Measurements from ENCODE around the gene KPNA2. TPM values are rescaled to one million over a fixed set of nuclear protein-coding genes. Genes with fewer than 3 reads are reported as not detected.

KPNA2 gene
- polyA plus RNA-seq, 3 donors: 23.2 to 36.1 (median 23.2) TPM

DNA sequence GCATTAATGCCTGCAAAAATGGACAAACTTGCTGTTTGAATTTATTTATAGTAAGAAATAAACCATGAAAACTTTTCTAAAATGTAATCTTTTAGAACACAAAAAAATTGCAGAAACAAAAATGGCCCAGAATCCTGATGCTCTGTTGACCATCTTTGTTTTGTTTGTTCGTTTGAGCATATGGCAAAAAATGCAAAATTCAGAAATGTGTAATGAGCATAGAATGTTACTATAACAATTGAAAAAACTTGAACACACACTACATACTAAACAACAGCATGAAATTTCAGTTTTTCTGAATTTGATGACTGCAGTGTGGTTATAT, 1.1 kb upstream of the KPNA2 start:
- H3K4me3 ChIP-seq (replicated peaks in 1 of 3; ENCODE audit: low read depth in 2 of 3, low read length in 3 of 3): no peak overlapping the region
- peaks cover 16 to 24% of the 10 kb centered on the region in 2 donors for H3K4me1 ChIP-seq (ENCODE audit: control insufficient read depth in 1 of 2, insufficient read depth in 2 of 2, low read length in 2 of 2)
- no peak overlapping the region for H3K27ac ChIP-seq (ENCODE audit: low read depth in 1 of 2, low read length in 2 of 2)
- peaks cover 10 to 16% of the 10 kb centered on the region in 2 donors for H3K36me3 ChIP-seq (replicated peaks in 1 of 2; ENCODE audit: control insufficient read depth in 1 of 2, insufficient read depth in 2 of 2, low read length in 2 of 2)
- no peak overlapping the region for H3K9ac ChIP-seq (ENCODE audit: insufficient read depth, low read length, poor library complexity, severe bottlenecking)
- H3K9me3 ChIP-seq (replicated peaks in 1 of 2; ENCODE audit: control insufficient read depth in 1 of 2, insufficient read depth in 1 of 2, low read length in 2 of 2): no peaks in the 10 kb centered on the region
- no peak for DNase-seq
- H3K9me3 Mint-ChIP-seq: peaks cover 0 to 4% (median 0%) of the 10 kb centered on the region in 7 donors
- peaks cover 15 to 17% of the 10 kb centered on the region in 2 donors for H3K36me3 Mint-ChIP-seq
- peaks cover 15% of the 10 kb centered on the region for H3K4me1 Mint-ChIP-seq
- WGBS (ENCODE audit: insufficient coverage): no CpG with 5 or more reads among the region's 1 CpG
- no peaks in the 10 kb centered on the region for H3K27me3 ChIP-seq (ENCODE audit: control insufficient read depth in 2 of 2, insufficient read depth in 2 of 2, low read length in 2 of 2)
- no peak overlapping the region for H3K27ac Mint-ChIP-seq
- TF ChIP-seq, protein P1, sequence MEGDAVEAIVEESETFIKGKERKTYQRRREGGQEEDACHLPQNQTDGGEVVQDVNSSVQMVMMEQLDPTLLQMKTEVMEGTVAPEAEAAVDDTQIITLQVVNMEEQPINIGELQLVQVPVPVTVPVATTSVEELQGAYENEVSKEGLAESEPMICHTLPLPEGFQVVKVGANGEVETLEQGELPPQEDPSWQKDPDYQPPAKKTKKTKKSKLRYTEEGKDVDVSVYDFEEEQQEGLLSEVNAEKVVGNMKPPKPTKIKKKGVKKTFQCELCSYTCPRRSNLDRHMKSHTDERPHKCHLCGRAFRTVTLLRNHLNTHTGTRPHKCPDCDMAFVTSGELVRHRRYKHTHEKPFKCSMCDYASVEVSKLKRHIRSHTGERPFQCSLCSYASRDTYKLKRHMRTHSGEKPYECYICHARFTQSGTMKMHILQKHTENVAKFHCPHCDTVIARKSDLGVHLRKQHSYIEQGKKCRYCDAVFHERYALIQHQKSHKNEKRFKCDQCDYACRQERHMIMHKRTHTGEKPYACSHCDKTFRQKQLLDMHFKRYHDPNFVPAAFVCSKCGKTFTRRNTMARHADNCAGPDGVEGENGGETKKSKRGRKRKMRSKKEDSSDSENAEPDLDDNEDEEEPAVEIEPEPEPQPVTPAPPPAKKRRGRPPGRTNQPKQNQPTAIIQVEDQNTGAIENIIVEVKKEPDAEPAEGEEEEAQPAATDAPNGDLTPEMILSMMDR (IDR thresholded peaks at IDR 0.05): no peak
- no peak overlapping the region for H3K4me2 ChIP-seq (replicated peaks; ENCODE audit: extremely low read depth, low read length, poor library complexity, severe bottlenecking)
- intact Hi-C loops (cut with micrococcal nuclease): loop anchor here in 1 of 2 donors (10.0 kb wide), 1 partner anchor 70 kb away; no protein-coding TSS in a partner anchor
- H2AFZ ChIP-seq (ENCODE audit: insufficient read depth, low read depth, low read length, poor library complexity, severe bottlenecking): peak overlapping the region; percentile 55
- H3K4me3 Mint-ChIP-seq: no peak overlapping the region
- peaks cover 1 to 2% (median 1%) of the 10 kb centered on the region in 3 donors for H3K27me3 Mint-ChIP-seq (ENCODE audit: low read depth in 3 of 3)
- no peaks in the 10 kb centered on the region for H4K20me1 ChIP-seq (ENCODE audit: insufficient read depth, low read length)
- peaks cover 40% of the 10 kb centered on the region for H3K79me2 ChIP-seq (ENCODE audit: insufficient read depth, low read length)

DNA sequence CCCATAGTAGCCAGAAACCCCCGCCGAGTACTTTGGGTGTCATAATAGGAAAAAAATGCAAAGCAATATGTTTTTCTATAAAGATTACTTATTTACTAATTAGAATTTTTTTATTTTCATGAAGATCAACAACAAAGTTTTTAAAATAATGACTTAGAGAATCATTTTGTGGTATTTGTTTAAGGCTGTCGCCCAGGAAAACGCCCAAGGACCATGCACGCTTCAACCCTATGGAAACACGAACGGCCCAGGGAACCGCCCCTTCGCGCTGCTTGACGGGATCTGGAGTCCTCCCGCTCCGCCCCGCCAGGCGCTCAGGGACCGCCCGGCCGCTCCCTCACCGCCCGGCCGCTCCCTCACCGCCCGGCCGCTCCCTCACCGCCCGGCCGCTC, 408 bp upstream of the KPNA2 start:
- H3K36me3 ChIP-seq (replicated peaks in 1 of 2; ENCODE audit: control insufficient read depth in 1 of 2, insufficient read depth in 2 of 2, low read length in 2 of 2): peaks cover 13 to 17% of the 10 kb centered on the region in 2 donors
- H2AFZ ChIP-seq (ENCODE audit: insufficient read depth, low read depth, low read length, poor library complexity, severe bottlenecking): no peak overlapping the region
- peak overlapping the region in 2 of 7 donors; percentile 85 to 91 for H3K27ac Mint-ChIP-seq
- peak overlapping the region in 1 of 2 donors; percentile 97 for H3K4me3 Mint-ChIP-seq
- H3K27me3 ChIP-seq (ENCODE audit: control insufficient read depth in 2 of 2, insufficient read depth in 2 of 2, low read length in 2 of 2): no peaks in the 10 kb centered on the region
- no peaks in the 10 kb centered on the region for H4K20me1 ChIP-seq (ENCODE audit: insufficient read depth, low read length)
- peaks cover 0 to 4% (median 0%) of the 10 kb centered on the region in 7 donors for H3K9me3 Mint-ChIP-seq
- intact Hi-C loops (cut with micrococcal nuclease): loop anchor here in 1 of 2 donors (5.0 to 10.0 kb wide), 2 partner anchors 70 to 422 kb away; partner anchors contain the start of gene WIPI1
- H3K79me2 ChIP-seq (ENCODE audit: insufficient read depth, low read length): peaks cover 46% of the 10 kb centered on the region
- H3K27me3 Mint-ChIP-seq (ENCODE audit: low read depth in 3 of 3): peaks cover 1 to 2% (median 1%) of the 10 kb centered on the region in 3 donors
- H3K4me3 ChIP-seq (replicated peaks in 1 of 3; ENCODE audit: low read depth in 2 of 3, low read length in 3 of 3): peak overlapping the region in 2 of 3 experiments; percentile 20 to 98
- peaks cover 15% of the 10 kb centered on the region for H3K4me1 Mint-ChIP-seq
- H3K9me3 ChIP-seq (replicated peaks in 1 of 2; ENCODE audit: control insufficient read depth in 1 of 2, insufficient read depth in 1 of 2, low read length in 2 of 2): no peaks in the 10 kb centered on the region
- H3K9ac ChIP-seq (ENCODE audit: insufficient read depth, low read length, poor library complexity, severe bottlenecking): no peak overlapping the region
- TF ChIP-seq, protein P1 (IDR thresholded peaks at IDR 0.05): no peak
- peaks cover 18 to 24% of the 10 kb centered on the region in 2 donors for H3K36me3 Mint-ChIP-seq
- H3K4me1 ChIP-seq (ENCODE audit: control insufficient read depth in 1 of 2, insufficient read depth in 2 of 2, low read length in 2 of 2): peaks cover 16 to 24% of the 10 kb centered on the region in 2 donors
- H3K27ac ChIP-seq (ENCODE audit: low read depth in 1 of 2, low read length in 2 of 2): no peak overlapping the region
- WGBS (ENCODE audit: insufficient coverage): 0% methylated on average over 16 of the region's 27 CpGs
- H3K4me2 ChIP-seq (replicated peaks; ENCODE audit: extremely low read depth, low read length, poor library complexity, severe bottlenecking): peak overlapping the region; percentile 94
- no peak for DNase-seq

Data from CD14-positive monocyte (primary cell).